Activated naive CD8-positive, alpha-beta T cell treated with anti-CD3 and anti-CD28 coated beads for 36 hours (primary cell): Measurements from ENCODE around the gene SPAG16. TPM values are rescaled to one million over a fixed set of nuclear protein-coding genes. Genes with fewer than 3 reads are reported as not detected.

Experiments
- DNase-seq: peaks from one replicate; pipeline ENCODE4 v3.0.0; 2021
- H3K27ac Mint-ChIP-seq: one replicate; pipeline ENCODE4 v1.8.0; 2022; ENCODE audit warnings: mild to moderate bottlenecking, moderate library complexity, mixed read lengths
- H3K27me3 Mint-ChIP-seq: one replicate; pipeline ENCODE4 v1.8.0; 2022; ENCODE audit warnings: mild to moderate bottlenecking, mixed read lengths
- H3K36me3 Mint-ChIP-seq: one replicate; pipeline ENCODE4 v1.8.0; 2021; ENCODE audit warnings: mild to moderate bottlenecking, mixed read lengths
- H3K4me1 Mint-ChIP-seq: one replicate; pipeline ENCODE4 v1.8.0; 2021; ENCODE audit warnings: mixed read lengths
- H3K4me3 Mint-ChIP-seq: one replicate; pipeline ENCODE4 v1.8.0; 2022; ENCODE audit warnings: mild to moderate bottlenecking, moderate library complexity, mixed read lengths
- H3K9me3 Mint-ChIP-seq: one replicate; pipeline ENCODE4 v1.8.0; 2022; ENCODE audit warnings: mixed read lengths
- total RNA-seq, 2 experiments: library from RNA; stranded (reverse); gene quantifications; one replicate each; pipeline ENCODE4 v1.2.3, GENCODE V29; 2021

Gene SPAG16
- total RNA-seq, 2 experiments from 2014 or later, result 9.9 to 11.6 TPM

- no peak overlapping the region for H3K4me3 Mint-ChIP-seq
- DNase-seq, result no peak
- H3K27ac Mint-ChIP-seq, result no peak overlapping the region
- H3K4me1 Mint-ChIP-seq, result no peaks in the 10 kb centered on the region
- H3K27me3 Mint-ChIP-seq, result no peaks in the 10 kb centered on the region
- H3K9me3 Mint-ChIP-seq, result no peaks in the 10 kb centered on the region
- H3K36me3 Mint-ChIP-seq, result no peaks in the 10 kb centered on the region
These were observed 782.6 kb downstream of the SPAG16 start for GRCh38 chr2:214066862-214067261.

DNA sequence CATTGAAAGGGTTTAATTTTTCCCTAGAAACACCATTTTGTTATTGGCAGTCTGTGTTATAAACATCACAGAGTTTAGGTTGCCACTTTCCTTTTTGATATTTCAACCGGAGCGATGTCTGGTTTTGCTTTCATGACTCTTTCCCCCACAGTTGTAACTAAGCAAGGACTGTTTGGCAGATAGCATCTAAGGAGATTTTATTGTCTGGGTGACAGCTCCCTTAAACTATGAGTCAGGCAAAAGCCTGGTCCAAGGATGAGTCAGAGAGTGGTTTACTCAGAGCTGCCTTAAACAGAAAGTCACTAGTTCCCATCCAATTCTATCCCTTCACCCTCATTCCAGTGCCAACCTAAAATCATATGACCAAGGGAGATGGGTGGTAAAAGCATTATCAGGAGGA lies 785.0 kb downstream of the SPAG16 start:
- DNase-seq, result no peak
- Mint-ChIP-seq H3K4me3 (no peak overlapping the region), H3K27me3 (no peaks in the 10 kb centered on the region), H3K27ac (no peak overlapping the region), H3K36me3 (no peaks in the 10 kb centered on the region), H3K4me1 (no peaks in the 10 kb centered on the region), H3K9me3 (no peaks in the 10 kb centered on the region)

- Mint-ChIP-seq H3K4me3 (no peak overlapping the region), H3K27me3 (no peaks in the 10 kb centered on the region), H3K36me3 (no peaks in the 10 kb centered on the region), H3K27ac (no peak overlapping the region), H3K4me1 (no peaks in the 10 kb centered on the region), H3K9me3 (no peaks in the 10 kb centered on the region)
- no peak for DNase-seq
These were observed 791.2 kb downstream of the SPAG16 start for GRCh38 chr2:214075456-214075855.

DNA sequence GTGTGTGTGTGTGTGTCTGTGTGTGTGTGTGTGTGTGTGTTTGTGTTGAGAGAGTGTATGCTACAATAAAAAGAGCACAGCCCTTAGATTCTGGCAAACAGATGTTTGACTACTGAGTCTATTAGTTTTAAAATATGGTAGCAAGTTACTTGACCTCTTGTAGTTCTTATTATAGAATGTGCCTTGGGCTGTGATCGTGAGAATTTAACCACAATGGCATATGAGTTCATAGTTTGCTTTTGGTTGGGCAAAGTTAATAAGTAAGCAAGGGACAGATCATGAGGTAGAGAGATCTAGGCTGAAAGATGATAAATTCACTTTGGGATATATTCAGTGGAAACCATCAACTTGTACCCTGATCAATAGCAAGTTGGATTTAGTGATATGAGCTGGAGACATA lies 792.3 kb downstream of the SPAG16 start:
- no peak for DNase-seq
- no peaks in the 10 kb centered on the region for H3K27me3 Mint-ChIP-seq
- H3K4me1 Mint-ChIP-seq, result no peaks in the 10 kb centered on the region
- H3K27ac Mint-ChIP-seq, result no peak overlapping the region
- H3K9me3 Mint-ChIP-seq, result no peaks in the 10 kb centered on the region
- H3K36me3 Mint-ChIP-seq, result no peaks in the 10 kb centered on the region
- no peak overlapping the region for H3K4me3 Mint-ChIP-seq

DNA sequence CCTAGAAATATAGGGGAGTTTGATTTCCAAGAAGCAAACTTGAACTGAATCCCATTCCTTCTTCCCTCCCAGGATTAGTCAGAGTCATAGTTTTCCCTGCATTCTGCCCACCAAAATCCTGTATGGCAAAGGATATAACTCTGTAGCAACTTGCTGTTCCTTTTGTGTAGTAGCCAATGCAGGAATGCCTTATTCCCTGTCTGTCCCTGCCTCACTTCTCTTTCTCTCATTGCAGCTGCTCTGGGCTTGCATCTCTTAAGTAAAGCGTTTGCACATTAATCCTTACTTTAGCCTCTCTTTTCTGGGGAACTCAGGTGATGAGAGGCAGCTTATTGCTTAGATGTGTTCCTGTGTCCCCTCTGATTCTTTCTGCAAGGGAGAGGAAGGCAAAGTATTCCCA lies 793.5 kb downstream of the SPAG16 start:
- Mint-ChIP-seq H3K36me3 (no peaks in the 10 kb centered on the region), H3K9me3 (no peaks in the 10 kb centered on the region), H3K4me1 (no peaks in the 10 kb centered on the region), H3K27me3 (no peaks in the 10 kb centered on the region), H3K4me3 (no peak overlapping the region), H3K27ac (no peak overlapping the region)
- no peak for DNase-seq

- Mint-ChIP-seq H3K36me3 (no peaks in the 10 kb centered on the region), H3K4me1 (no peaks in the 10 kb centered on the region), H3K4me3 (no peak overlapping the region), H3K27me3 (no peaks in the 10 kb centered on the region), H3K27ac (no peak overlapping the region), H3K9me3 (no peaks in the 10 kb centered on the region)
- no peak for DNase-seq
These were observed 794.8 kb downstream of the SPAG16 start for GRCh38 chr2:214079032-214079431.

- no peaks in the 10 kb centered on the region for H3K9me3 Mint-ChIP-seq
- no peak overlapping the region for H3K4me3 Mint-ChIP-seq
- H3K27me3 Mint-ChIP-seq, result no peaks in the 10 kb centered on the region
- DNase-seq, result no peak
- H3K4me1 Mint-ChIP-seq, result no peaks in the 10 kb centered on the region
- H3K36me3 Mint-ChIP-seq, result no peaks in the 10 kb centered on the region
- H3K27ac Mint-ChIP-seq, result no peak overlapping the region
These were observed 804.3 kb downstream of the SPAG16 start for GRCh38 chr2:214088536-214088935.

DNA sequence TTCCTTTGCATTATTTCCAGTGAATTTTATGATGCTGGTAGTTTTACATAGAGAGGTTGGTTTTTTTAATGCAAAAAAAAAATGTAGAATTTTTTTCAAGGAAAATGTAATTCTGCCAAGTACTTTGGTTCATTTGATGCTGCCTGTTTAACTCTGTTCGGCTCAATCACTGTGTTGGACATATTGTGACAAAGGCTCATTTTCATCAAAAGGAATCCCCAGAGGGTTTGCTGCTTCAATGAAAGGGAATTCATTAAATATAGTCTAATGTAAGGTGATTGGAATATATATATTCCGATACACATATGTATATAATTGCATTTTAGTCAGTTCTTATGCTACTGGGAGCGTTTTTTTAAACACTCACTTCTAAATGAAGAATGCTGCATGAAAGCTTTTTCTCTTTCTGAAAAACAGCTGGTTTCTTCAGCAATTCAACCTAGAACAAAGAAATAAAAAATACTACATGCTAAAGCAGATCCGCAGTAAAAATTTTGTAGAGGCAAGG lies 812.0 kb downstream of the SPAG16 start:
- H3K4me3 Mint-ChIP-seq, result no peak overlapping the region
- H3K27me3 Mint-ChIP-seq, result no peaks in the 10 kb centered on the region
- no peaks in the 10 kb centered on the region for H3K9me3 Mint-ChIP-seq
- no peaks in the 10 kb centered on the region for H3K36me3 Mint-ChIP-seq
- H3K4me1 Mint-ChIP-seq, result no peaks in the 10 kb centered on the region
- no peak overlapping the region for H3K27ac Mint-ChIP-seq
- no peak for DNase-seq

DNA sequence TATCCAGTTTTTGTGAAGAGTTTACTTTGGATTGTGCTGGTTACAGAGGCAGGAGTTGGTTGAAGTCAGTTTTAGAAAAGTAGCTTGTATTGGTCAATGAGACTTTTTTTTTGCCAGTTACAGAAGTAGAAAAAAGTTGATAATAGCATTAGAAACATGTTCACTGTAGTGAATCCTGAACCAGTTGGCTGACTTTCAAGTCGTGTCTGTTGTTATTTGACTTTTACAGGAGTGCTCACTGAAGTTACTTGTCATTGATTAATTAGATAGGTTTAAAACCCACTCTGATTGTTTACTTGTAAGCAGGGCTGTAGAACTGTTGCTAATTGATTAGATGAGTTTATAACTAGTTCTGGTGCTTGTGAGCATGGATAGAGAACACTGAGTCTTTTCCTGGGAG lies 814.5 kb downstream of the SPAG16 start:
- Mint-ChIP-seq H3K9me3 (no peaks in the 10 kb centered on the region), H3K4me1 (no peaks in the 10 kb centered on the region), H3K4me3 (no peak overlapping the region), H3K27me3 (no peaks in the 10 kb centered on the region), H3K36me3 (no peaks in the 10 kb centered on the region), H3K27ac (no peak overlapping the region)
- no peak for DNase-seq

GRCh38 chr2:214100488-214100887 lies 816.2 kb downstream of the SPAG16 start:
- no peaks in the 10 kb centered on the region for H3K4me1 Mint-ChIP-seq
- H3K9me3 Mint-ChIP-seq, result no peaks in the 10 kb centered on the region
- no peak overlapping the region for H3K4me3 Mint-ChIP-seq

GRCh38 chr2:214103276-214104001 lies 819.2 kb downstream of the SPAG16 start:
- H3K27ac Mint-ChIP-seq, result no peak overlapping the region
- no peak overlapping the region for H3K4me3 Mint-ChIP-seq
- H3K4me1 Mint-ChIP-seq, result no peaks in the 10 kb centered on the region
- H3K36me3 Mint-ChIP-seq, result no peaks in the 10 kb centered on the region
- no peak for DNase-seq
- peaks cover 3% of the 10 kb centered on the region for H3K27me3 Mint-ChIP-seq
- no peaks in the 10 kb centered on the region for H3K9me3 Mint-ChIP-seq

More at GRCh38 chr2:214100488-214100887, 816.2 kb downstream of the SPAG16 start:
- Mint-ChIP-seq H3K36me3 (no peaks in the 10 kb centered on the region), H3K27me3 (peaks cover 3% of the 10 kb centered on the region), H3K27ac (no peak overlapping the region)
- DNase-seq, result no peak

DNA sequence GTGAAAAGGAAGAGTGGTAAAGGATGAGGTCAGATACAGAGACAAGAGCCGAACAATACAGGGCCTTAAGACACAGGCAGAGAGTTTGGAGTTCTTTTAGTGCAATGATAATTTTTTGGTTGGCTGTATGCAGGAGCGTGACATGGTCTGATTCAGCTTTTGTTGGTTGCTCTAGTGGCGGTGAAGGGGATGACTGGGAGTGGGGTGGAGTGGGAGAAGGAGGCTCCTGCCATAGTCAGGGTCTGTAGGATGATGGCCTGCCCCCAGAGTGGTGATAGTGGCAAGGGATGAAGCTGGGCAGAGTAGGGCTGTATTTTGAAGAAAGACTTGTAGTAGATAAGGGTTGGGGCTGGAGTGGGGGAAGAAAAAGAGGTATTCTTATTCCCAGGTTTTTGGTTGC lies 820.0 kb downstream of the SPAG16 start:
- no peak for DNase-seq
- no peaks in the 10 kb centered on the region for H3K9me3 Mint-ChIP-seq
- no peaks in the 10 kb centered on the region for H3K4me1 Mint-ChIP-seq
- no peaks in the 10 kb centered on the region for H3K36me3 Mint-ChIP-seq
- H3K27me3 Mint-ChIP-seq, result peaks cover 3% of the 10 kb centered on the region
- no peak overlapping the region for H3K27ac Mint-ChIP-seq
- H3K4me3 Mint-ChIP-seq, result no peak overlapping the region

- H3K4me3 Mint-ChIP-seq, result no peak overlapping the region
- H3K27me3 Mint-ChIP-seq, result peaks cover 3% of the 10 kb centered on the region
- no peak for DNase-seq
- no peaks in the 10 kb centered on the region for H3K36me3 Mint-ChIP-seq
- H3K4me1 Mint-ChIP-seq, result no peaks in the 10 kb centered on the region
- no peak overlapping the region for H3K27ac Mint-ChIP-seq
- H3K9me3 Mint-ChIP-seq, result no peaks in the 10 kb centered on the region
These were observed 820.7 kb downstream of the SPAG16 start for GRCh38 chr2:214104967-214105366.

DNA sequence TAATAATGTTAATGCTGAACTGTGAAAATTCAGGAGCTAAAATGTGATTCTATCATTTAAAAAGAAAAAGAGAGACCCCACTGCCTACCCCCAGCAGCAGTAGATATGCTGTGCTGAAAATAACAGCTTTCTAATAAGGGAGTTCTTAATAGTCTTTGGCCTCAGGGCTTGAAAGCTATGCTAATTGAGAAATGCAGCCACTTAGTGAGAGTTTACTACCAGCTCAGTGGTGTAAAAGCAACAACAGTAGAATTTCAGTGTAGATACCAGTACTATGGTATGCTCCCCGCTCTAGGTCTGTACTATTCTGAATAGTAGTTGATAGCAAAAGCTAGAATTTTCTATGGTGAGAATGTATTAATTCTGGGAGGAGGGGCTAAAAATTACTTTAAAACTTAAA lies 823.5 kb downstream of the SPAG16 start:
- no peak for DNase-seq
- no peaks in the 10 kb centered on the region for H3K4me1 Mint-ChIP-seq
- H3K27me3 Mint-ChIP-seq, result peaks cover 3% of the 10 kb centered on the region
- H3K9me3 Mint-ChIP-seq, result no peaks in the 10 kb centered on the region
- no peak overlapping the region for H3K27ac Mint-ChIP-seq
- no peak overlapping the region for H3K4me3 Mint-ChIP-seq
- H3K36me3 Mint-ChIP-seq, result no peaks in the 10 kb centered on the region

- Mint-ChIP-seq H3K27ac (no peak overlapping the region), H3K27me3 (peaks cover 3% of the 10 kb centered on the region), H3K4me3 (no peak overlapping the region), H3K9me3 (no peaks in the 10 kb centered on the region), H3K36me3 (no peaks in the 10 kb centered on the region), H3K4me1 (no peaks in the 10 kb centered on the region)
- DNase-seq, result no peak
These were observed 824.3 kb downstream of the SPAG16 start for GRCh38 chr2:214108598-214108997.

GRCh38 chr2:214117054-214117453 lies 832.8 kb downstream of the SPAG16 start:
- Mint-ChIP-seq H3K36me3 (no peaks in the 10 kb centered on the region), H3K27ac (no peak overlapping the region), H3K9me3 (peaks cover 16% of the 10 kb centered on the region), H3K27me3 (no peaks in the 10 kb centered on the region), H3K4me1 (no peaks in the 10 kb centered on the region), H3K4me3 (no peak overlapping the region)
- DNase-seq, result no peak
